Activated CD4-positive, alpha-beta memory T cell treated with anti-CD3 and anti-CD28 coated beads, Interleukin-2, amount 10 ng/mL, durations not matched to agents 7 days and 5 days (primary cell): ENCODE measurements around the gene PDGFD. TPM values are rescaled to one million over a fixed set of nuclear protein-coding genes. Genes with fewer than 3 reads are reported as not detected.

Experiments used
- CTCF ChIA-PET: fragments of 350-600 bp; sonication (Branson Sonifier 250); formaldehyde crosslinking; loops from one replicate; lab custom pipeline; 2021; ENCODE audit warnings: antibody characterized with exemption, inconsistent platforms; lab: Charles Lee
- POLR2A ChIA-PET: fragments of 350-600 bp; sonication (Branson Sonifier 250); formaldehyde crosslinking; loops from one replicate; lab custom pipeline; 2021; ENCODE audit warnings: antibody characterized with exemption; lab: Charles Lee
- DNase-seq: peaks from one replicate; pipeline ENCODE4 v3.0.0-alpha.2; 2020
- H3K27ac Mint-ChIP-seq: one replicate; pipeline ENCODE4 v1.8.0; 2021; ENCODE audit warnings: mild to moderate bottlenecking, mixed read lengths
- H3K27me3 Mint-ChIP-seq: one replicate; pipeline ENCODE4 v1.8.0; 2021; ENCODE audit warnings: mixed read lengths
- H3K36me3 Mint-ChIP-seq: one replicate; pipeline ENCODE4 v1.8.0; 2021; ENCODE audit warnings: low read depth, mixed read lengths
- H3K4me1 Mint-ChIP-seq: one replicate; pipeline ENCODE4 v1.8.0; 2021; ENCODE audit warnings: mixed read lengths
- H3K4me3 Mint-ChIP-seq: one replicate; pipeline ENCODE4 v1.8.0; 2021; ENCODE audit warnings: mild to moderate bottlenecking, mixed read lengths
- H3K9me3 Mint-ChIP-seq: one replicate; pipeline ENCODE4 v1.8.0; 2021; ENCODE audit warnings: mixed read lengths
- total RNA-seq, 2 experiments: library from RNA; stranded (reverse); gene quantifications; one replicate each; pipeline ENCODE4 v1.2.3, GENCODE V29; 2021

PDGFD gene
- total RNA-seq, 2 experiments from 2014 or later = not detected

DNA sequence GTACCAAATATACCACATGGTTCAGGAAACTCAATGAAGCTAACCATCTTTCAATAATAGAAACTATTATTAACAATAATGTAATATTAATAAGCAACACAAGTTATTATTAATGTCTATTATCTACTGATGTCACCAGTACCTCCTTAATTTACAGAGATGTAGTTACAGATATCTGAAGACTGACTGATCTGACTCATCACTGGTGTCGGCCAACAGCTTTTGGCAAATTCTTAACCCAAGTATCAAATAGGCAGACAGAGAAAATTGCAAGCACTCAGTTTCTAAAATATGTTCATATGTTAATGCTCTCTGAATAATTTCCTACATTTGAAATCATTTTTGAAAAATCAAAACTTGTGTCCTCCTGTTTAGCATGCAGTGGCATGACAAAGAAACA is 227.9 kb downstream of the PDGFD start:
- Mint-ChIP-seq H3K4me3 (no peak overlapping the region), H3K27me3 (no peaks in the 10 kb centered on the region), H3K27ac (no peak overlapping the region), H3K36me3 (no peaks in the 10 kb centered on the region), H3K9me3 (no peaks in the 10 kb centered on the region), H3K4me1 (no peaks in the 10 kb centered on the region)
- CTCF ChIA-PET = no interaction called here
- POLR2A ChIA-PET = no interaction called here
- no peak for DNase-seq

DNA sequence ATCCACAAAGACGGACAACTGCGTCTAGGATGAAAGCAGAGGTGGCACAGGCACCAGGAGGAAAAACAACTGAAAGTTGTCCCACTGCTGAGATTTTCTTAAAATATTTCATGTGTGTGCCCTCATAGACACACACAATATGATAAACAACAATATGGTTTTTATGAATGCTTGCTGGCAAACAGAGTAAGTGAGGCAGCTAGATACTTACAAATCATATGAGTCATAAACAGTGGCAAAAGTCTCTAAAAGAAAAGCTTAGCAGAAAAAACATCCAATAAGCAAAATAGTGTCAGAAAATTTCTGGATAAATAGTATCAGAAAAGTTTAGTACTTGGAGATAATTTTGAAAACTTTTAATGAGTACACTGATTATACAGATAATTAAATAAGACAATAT is 228.7 kb downstream of the PDGFD start:
- H3K4me3 Mint-ChIP-seq = no peak overlapping the region
- CTCF ChIA-PET = no interaction called here

DNA sequence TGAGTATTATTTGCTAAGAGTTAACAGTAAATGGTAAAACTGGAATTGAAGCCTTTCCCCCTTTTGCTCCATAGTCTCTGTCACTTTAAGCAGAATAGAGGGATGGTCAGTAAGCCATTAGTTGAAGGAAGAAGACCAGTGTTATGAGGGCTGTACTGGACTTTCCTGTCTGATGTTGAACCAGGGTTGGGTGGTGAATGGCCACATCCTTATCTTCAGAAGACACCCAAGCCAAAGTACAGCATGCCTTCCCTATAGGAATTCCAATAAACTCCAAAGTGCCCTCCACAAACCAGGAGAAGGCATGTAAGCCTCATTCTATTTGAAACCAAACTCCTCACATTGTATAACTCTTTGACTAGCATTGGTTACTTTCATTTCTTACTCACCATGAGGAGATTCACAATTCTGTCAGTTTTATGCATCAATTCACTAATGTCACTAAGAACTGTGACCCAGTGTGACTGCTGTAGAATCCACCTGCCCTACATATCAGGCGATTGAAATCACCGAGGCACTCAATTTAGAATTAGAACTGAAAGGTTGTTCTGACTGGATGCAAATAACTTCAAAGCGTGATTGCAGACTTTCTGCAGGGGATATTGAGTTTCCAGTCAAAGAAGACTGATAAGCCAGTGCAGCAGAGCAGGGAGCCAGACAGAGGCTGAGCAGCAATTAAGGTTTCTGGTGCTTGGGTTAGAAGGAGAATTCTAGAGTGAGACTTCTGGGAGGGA is 234.6 kb downstream of the PDGFD start:
- H3K27me3 Mint-ChIP-seq = no peaks in the 10 kb centered on the region
- no peaks in the 10 kb centered on the region for H3K4me1 Mint-ChIP-seq
- no peak overlapping the region for H3K27ac Mint-ChIP-seq
- no peak for DNase-seq
- H3K4me3 Mint-ChIP-seq = no peak overlapping the region
- CTCF ChIA-PET = no interaction called here
- no peaks in the 10 kb centered on the region for H3K36me3 Mint-ChIP-seq
- no peaks in the 10 kb centered on the region for H3K9me3 Mint-ChIP-seq
- POLR2A ChIA-PET = no interaction called here

More for the DNA sequence above, 228.7 kb downstream of the PDGFD start:
- H3K27me3 Mint-ChIP-seq = no peaks in the 10 kb centered on the region
- no peaks in the 10 kb centered on the region for H3K36me3 Mint-ChIP-seq
- no peak overlapping the region for H3K27ac Mint-ChIP-seq
- no peaks in the 10 kb centered on the region for H3K9me3 Mint-ChIP-seq
- POLR2A ChIA-PET = no interaction called here
- no peaks in the 10 kb centered on the region for H3K4me1 Mint-ChIP-seq
- DNase-seq = no peak

DNA sequence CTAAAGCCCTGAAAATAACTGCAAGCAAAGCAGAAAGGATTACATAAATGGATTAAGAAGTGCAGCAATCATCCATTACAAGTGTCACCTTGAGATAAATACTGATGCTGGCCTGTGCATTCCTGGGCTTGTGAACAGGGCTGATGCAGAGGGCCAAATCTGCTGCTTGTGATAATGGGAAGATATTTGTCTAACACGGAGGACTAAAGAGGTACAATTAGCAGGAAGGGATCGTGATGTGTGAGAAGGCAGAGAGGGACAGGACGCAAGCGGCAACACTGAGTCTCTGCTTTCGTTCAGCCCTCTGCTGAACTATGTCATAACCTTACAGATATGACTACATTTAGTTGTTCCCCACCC is 235.2 kb downstream of the PDGFD start:
- Mint-ChIP-seq H3K27me3 (no peaks in the 10 kb centered on the region), H3K36me3 (no peaks in the 10 kb centered on the region), H3K9me3 (no peaks in the 10 kb centered on the region), H3K27ac (no peak overlapping the region), H3K4me1 (no peaks in the 10 kb centered on the region), H3K4me3 (no peak overlapping the region)
- POLR2A ChIA-PET = no interaction called here
- DNase-seq = no peak
- CTCF ChIA-PET = no interaction called here

DNA sequence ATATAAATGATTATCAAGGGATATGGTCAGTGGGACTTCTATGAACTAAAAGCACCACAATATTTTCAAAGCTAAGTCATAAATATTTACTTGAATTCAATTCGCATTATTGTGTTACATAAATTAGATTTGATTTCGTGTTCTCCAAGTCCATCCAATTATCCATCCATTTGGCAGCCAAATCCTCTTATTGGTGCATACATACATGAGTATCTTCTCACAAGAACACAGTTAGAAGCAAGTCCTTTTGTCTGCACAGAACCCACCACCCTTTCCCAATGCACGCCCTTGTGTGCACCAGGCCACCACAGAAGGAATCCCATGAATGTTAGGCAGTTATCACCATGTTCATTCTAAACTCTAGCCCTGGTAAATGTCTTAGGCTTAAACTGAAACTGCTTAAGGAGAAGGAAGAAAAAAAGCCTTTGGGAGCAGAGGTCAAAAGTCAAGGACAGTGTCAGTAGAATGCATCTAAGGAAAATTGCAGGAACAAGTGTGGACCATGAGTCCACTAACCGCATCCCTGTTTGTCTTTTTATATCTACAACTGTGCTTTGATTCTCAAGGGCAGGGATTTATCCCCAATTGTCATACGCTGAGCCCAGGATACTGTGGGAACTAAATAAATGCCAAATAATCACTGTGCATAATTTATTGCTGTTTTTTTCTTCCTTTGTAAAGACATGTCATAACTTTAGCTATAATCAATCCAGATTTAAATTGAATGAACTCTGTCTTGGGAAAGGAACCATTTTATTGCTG is 235.7 kb downstream of the PDGFD start:
- ChIA-PET POLR2A (no interaction called here), CTCF (no interaction called here)
- DNase-seq = no peak
- H3K4me1 Mint-ChIP-seq = no peaks in the 10 kb centered on the region
- H3K27ac Mint-ChIP-seq = no peak overlapping the region
- no peak overlapping the region for H3K4me3 Mint-ChIP-seq
- H3K36me3 Mint-ChIP-seq = no peaks in the 10 kb centered on the region
- H3K9me3 Mint-ChIP-seq = no peaks in the 10 kb centered on the region
- no peaks in the 10 kb centered on the region for H3K27me3 Mint-ChIP-seq

DNA sequence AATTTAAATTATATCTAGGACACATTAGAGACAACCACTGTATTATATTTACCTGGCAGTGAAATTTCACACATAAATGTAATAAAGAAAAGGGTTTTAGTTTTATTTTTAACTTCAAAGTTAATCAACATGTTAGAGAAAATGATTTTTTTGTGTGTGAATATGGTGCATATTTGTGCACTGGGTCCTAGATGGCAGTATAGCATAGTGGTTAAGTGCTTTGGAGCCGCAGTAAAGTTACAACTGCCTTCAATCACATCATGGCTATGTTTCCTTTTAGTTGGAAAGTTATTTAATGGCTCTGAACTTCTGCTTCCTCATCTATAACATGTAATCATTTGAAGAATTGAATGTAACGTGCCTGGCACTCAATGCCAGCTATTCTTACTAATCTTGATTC is 236.4 kb downstream of the PDGFD start:
- Mint-ChIP-seq H3K36me3 (no peaks in the 10 kb centered on the region), H3K9me3 (no peaks in the 10 kb centered on the region), H3K4me3 (no peak overlapping the region), H3K4me1 (no peaks in the 10 kb centered on the region), H3K27me3 (no peaks in the 10 kb centered on the region), H3K27ac (no peak overlapping the region)
- CTCF ChIA-PET = no interaction called here
- DNase-seq = no peak
- POLR2A ChIA-PET = no interaction called here

DNA sequence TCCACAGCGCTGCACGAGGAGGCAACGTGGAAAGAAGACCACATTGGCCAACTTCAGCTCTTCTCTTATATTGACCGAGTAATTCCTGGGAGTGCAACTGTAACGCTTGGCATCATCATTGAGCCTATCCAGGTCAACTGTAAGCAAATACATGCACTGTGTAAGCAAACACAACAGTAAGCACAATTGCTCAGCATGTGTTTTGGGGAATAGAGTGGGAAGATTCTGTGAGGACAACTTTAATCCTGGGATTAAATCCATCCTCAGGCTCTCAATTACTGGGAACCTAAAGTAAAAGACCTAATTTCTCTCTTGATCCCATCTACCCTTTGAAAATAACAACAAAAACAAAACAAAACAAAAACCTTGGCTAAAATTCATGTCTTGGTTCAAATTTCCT is 237.0 kb downstream of the PDGFD start:
- Mint-ChIP-seq H3K27ac (no peak overlapping the region), H3K4me3 (no peak overlapping the region), H3K36me3 (no peaks in the 10 kb centered on the region), H3K9me3 (no peaks in the 10 kb centered on the region), H3K27me3 (no peaks in the 10 kb centered on the region), H3K4me1 (no peaks in the 10 kb centered on the region)
- POLR2A ChIA-PET = no interaction called here
- DNase-seq = no peak
- CTCF ChIA-PET = no interaction called here

DNA sequence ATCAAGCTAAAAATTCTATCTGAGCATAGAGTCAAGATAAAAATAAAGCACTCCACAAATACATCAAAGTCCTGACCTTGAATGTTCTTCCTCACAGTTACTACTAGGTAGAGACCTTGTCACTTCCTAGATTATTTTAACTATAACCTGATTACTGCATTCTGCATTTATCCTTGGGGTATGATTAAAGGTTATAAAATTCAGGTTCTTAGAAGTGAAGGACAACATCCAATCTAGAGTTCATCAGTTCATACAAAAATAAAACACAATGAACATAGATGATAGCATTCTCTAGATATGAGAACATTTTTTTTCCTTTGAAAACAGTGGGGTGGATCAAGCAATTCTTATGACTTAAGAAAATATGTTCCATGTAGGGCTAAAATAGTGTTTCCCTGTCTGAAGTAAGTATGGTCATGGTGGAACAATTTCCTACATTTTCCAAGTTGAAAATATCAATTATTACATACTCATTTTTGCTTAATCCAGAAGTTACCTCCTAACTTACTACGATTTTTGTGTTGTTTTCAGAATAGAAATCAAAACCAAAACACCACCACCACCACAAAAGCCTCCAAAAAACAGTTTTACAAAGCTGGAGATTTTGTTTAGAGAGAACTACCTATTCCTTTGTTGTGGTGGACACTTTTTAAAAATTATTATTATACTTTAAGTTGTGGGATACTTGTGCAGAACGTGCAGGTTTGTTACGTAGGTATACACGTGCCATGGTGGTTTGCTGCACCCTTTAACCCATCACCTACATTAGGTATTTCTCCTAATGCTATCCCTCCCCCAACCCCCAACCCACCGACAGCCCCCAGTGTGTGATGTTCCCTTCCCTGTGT is 239.6 kb downstream of the PDGFD start:
- Mint-ChIP-seq H3K4me3 (no peak overlapping the region), H3K27me3 (no peaks in the 10 kb centered on the region), H3K4me1 (no peaks in the 10 kb centered on the region), H3K36me3 (no peaks in the 10 kb centered on the region), H3K27ac (no peak overlapping the region), H3K9me3 (no peaks in the 10 kb centered on the region)
- POLR2A ChIA-PET = no interaction called here
- CTCF ChIA-PET = no interaction called here
- no peak for DNase-seq

DNA sequence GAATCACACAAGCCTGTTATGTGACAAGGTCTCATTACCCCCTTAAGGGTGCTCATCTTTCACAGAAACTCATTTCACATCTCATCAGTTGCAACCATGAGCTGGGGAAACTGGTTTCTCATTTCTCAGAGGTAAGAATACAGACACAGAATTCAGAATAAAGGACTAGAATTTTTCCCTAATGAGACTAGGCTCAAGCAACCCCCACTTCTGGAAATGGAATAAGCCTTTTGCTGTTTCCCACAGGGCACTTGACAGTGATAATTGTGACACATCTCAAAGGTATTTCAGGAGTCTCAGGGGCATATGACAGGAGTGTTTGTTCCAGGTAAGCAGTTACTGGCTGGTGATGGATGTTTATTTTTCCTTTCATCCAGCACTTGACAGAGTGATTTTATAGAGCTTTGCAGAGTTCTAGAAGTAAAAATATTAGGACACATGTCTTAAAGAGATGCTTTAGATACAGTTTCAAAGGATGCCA is 240.5 kb downstream of the PDGFD start:
- Mint-ChIP-seq H3K4me1 (no peaks in the 10 kb centered on the region), H3K9me3 (no peaks in the 10 kb centered on the region), H3K27ac (no peak overlapping the region), H3K36me3 (no peaks in the 10 kb centered on the region), H3K27me3 (no peaks in the 10 kb centered on the region), H3K4me3 (no peak overlapping the region)
- ChIA-PET POLR2A (no interaction called here), CTCF (no interaction called here)
- no peak for DNase-seq

DNA sequence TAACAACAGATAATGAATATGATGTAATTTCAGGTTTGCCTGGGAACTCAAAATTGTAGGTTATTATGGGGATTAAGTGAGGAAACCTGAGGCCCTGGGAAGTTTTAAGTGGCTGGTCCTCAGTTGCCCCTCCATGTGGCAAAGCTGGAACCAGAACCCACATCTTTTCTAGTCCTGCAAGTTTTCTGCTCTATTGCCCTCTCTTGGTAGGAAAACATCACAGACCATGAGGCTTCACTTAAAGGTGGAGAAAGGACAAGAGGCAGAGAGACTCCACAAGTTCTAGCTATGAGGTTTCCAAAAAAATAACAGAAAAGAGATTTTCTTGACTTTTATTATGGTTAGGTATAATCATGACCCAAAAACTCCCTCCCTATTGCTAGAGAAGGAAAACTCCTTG is 243.0 kb downstream of the PDGFD start:
- H3K4me1 Mint-ChIP-seq = no peaks in the 10 kb centered on the region
- H3K27me3 Mint-ChIP-seq = no peaks in the 10 kb centered on the region
- no peaks in the 10 kb centered on the region for H3K36me3 Mint-ChIP-seq
- no peak overlapping the region for H3K27ac Mint-ChIP-seq
- DNase-seq = no peak
- ChIA-PET POLR2A (no interaction called here), CTCF (no interaction called here)
- H3K4me3 Mint-ChIP-seq = no peak overlapping the region
- no peaks in the 10 kb centered on the region for H3K9me3 Mint-ChIP-seq

DNA sequence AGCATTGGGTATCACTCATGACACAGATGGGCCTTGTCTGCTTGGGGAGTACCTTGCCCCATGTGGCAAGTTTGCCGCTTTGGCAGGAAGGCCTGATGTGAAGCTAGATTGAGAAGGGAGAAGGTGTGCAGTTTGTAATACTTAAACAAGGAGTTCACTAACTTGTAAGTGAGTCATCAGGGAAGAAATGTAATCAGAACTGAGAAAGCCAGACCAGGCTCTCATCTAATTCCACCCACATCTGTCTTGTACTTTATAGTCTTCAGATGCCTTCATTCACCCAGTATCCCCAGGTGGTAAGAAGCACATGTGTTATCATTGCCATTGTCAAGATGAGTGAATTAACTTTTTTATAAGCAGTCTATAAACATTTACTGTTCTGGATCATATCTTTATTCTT is 243.5 kb downstream of the PDGFD start:
- no peak overlapping the region for H3K4me3 Mint-ChIP-seq
- CTCF ChIA-PET = no interaction called here
- H3K4me1 Mint-ChIP-seq = no peaks in the 10 kb centered on the region
- no peaks in the 10 kb centered on the region for H3K27me3 Mint-ChIP-seq
- no peak for DNase-seq
- H3K9me3 Mint-ChIP-seq = no peaks in the 10 kb centered on the region
- POLR2A ChIA-PET = no interaction called here
- H3K36me3 Mint-ChIP-seq = no peaks in the 10 kb centered on the region
- no peak overlapping the region for H3K27ac Mint-ChIP-seq

DNA sequence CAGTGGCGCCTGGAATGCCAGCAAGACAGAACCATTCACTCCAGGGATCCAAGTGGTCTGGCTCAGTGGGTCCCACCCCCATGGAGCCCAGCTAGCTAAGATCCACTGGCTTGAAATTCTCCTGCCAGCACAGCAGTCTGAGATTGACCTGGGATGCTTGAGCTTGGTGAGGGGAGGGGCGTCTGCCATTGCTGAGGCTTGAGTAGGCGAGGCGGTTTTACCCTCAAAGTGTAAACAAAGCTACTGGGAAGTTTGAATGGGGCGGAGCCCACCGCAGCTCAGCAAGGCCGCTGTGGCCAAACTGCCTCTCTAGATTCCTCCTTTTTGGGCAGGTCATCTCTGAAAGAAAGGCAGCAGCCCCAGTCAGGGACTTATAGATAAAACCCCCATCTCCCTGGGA is 253.2 kb downstream of the PDGFD start:
- POLR2A ChIA-PET = no interaction called here

More for the DNA sequence above, 253.2 kb downstream of the PDGFD start:
- H3K36me3 Mint-ChIP-seq = no peaks in the 10 kb centered on the region
- H3K4me1 Mint-ChIP-seq = no peaks in the 10 kb centered on the region
- H3K4me3 Mint-ChIP-seq = no peak overlapping the region
- H3K9me3 Mint-ChIP-seq = peaks cover 5% of the 10 kb centered on the region
- H3K27ac Mint-ChIP-seq = no peak overlapping the region
- DNase-seq = no peak
- no peaks in the 10 kb centered on the region for H3K27me3 Mint-ChIP-seq
- CTCF ChIA-PET = no interaction called here
